WTC11 (cell line): Measurements from ENCODE around the gene MOV10L1. TPM values are rescaled to one million over a fixed set of nuclear protein-coding genes. Genes with fewer than 3 reads are reported as not detected.

ENCODE experiments used
- ATAC-seq: fragments of 200-7000 bp; cut with Tn5 transposase; 2 replicates; pipeline ENCODE4 v1.10.0; 2021; ENCODE audit warnings: mild to moderate bottlenecking, moderate library complexity
- CTCF ChIA-PET: fragments of 300-600 bp; sonication (Branson Sonifier 250); formaldehyde crosslinking; loops from one replicate; lab custom pipeline; 2021; ENCODE audit warnings: antibody characterized with exemption; lab: Charles Lee
- POLR2A ChIA-PET: fragments of 350-600 bp; sonication (Branson Sonifier 250); formaldehyde crosslinking; loops from one replicate; lab custom pipeline; 2021; ENCODE audit warnings: antibody characterized with exemption; lab: Charles Lee
- DNase-seq: peaks from one replicate; pipeline ENCODE4 v3.0.0; 2021; ENCODE audit warnings: low spot score
- H3K27ac Mint-ChIP-seq: 2 replicates; pipeline ENCODE4 v1.8.0; 2021; ENCODE audit warnings: mixed read lengths
- H3K27me3 Mint-ChIP-seq: 2 replicates; pipeline ENCODE4 v1.8.0; 2021; ENCODE audit warnings: low read depth, mild to moderate bottlenecking, moderate library complexity, mixed read lengths
- H3K36me3 Mint-ChIP-seq: 2 replicates; pipeline ENCODE4 v1.8.0; 2021; ENCODE audit warnings: mixed read lengths
- H3K4me1 Mint-ChIP-seq: 2 replicates; pipeline ENCODE4 v1.8.0; 2022; ENCODE audit warnings: mixed read lengths
- H3K4me3 Mint-ChIP-seq: 2 replicates; pipeline ENCODE4 v1.8.0; 2021; ENCODE audit warnings: mild to moderate bottlenecking, moderate library complexity, mixed read lengths
- H3K9me3 Mint-ChIP-seq: 2 replicates; pipeline ENCODE4 v1.8.0; 2021; ENCODE audit warnings: mixed read lengths
- ETV6 ChIP-seq: sonication (generic); formaldehyde crosslinking; IDR thresholded peaks from 2 replicates; pipeline ENCODE4 v1.8.1; 2022; ENCODE audit warnings: mild to moderate bottlenecking, missing genetic modification reagents
- JUN ChIP-seq: sonication (generic); formaldehyde crosslinking; IDR thresholded peaks from 2 replicates; pipeline ENCODE4 v1.8.0; 2023; ENCODE audit warnings: mild to moderate bottlenecking, missing genetic modification reagents
- RELA ChIP-seq: sonication (generic); formaldehyde crosslinking; IDR thresholded peaks from 2 replicates; pipeline ENCODE4 v1.8.1; 2022; ENCODE audit warnings: missing genetic modification reagents, mild to moderate bottlenecking, borderline replicate concordance
- TCF7 ChIP-seq: sonication (generic); formaldehyde crosslinking; IDR thresholded peaks from 2 replicates; pipeline ENCODE4 v1.8.0; 2022; ENCODE audit warnings: mild to moderate bottlenecking, low read depth, missing genetic modification reagents, moderate library complexity
- TP53 ChIP-seq: sonication (generic); formaldehyde crosslinking; IDR thresholded peaks from 2 replicates; pipeline ENCODE4 v1.8.1; 2023; ENCODE audit warnings: mild to moderate bottlenecking, missing genetic modification reagents
- ZNF396 ChIP-seq: fragments of 250-450 bp; sonication (Bioruptor Pico); IDR thresholded peaks from 2 replicates; pipeline ENCODE4 v1.8.0; 2021; ENCODE audit warnings: mild to moderate bottlenecking, moderate library complexity, borderline replicate concordance
- total RNA-seq: library from RNA; stranded (reverse); gene quantifications from 3 replicates; pipeline ENCODE4 v1.2.3, GENCODE V29; 2021
- TF ChIP-seq, protein P1 (sequence below): fragments of 200-600 bp; IDR thresholded peaks from 2 replicates; pipeline ENCODE4 v1.8.0; 2022; ENCODE audit warnings: antibody characterized with exemption
- TF ChIP-seq, protein P2 (sequence below): fragments of 250-450 bp; sonication (Bioruptor Pico); conservative IDR thresholded peaks from 2 replicates; pipeline ENCODE4 v1.9.0; 2021; ENCODE audit warnings: mild to moderate bottlenecking
- TF ChIP-seq, protein P3 (sequence below): fragments of 250-450 bp; sonication (Bioruptor Pico); IDR thresholded peaks from 2 replicates; pipeline ENCODE4 v1.9.0; 2021; ENCODE audit warnings: moderate library complexity, mild to moderate bottlenecking, inconsistent platforms, borderline replicate concordance
- TF ChIP-seq, protein P4 (sequence below): sonication (generic); formaldehyde crosslinking; IDR thresholded peaks from 2 replicates; pipeline ENCODE4 v1.8.0; 2022; ENCODE audit warnings: mild to moderate bottlenecking, missing genetic modification reagents
- TF ChIP-seq, protein P5 (sequence below): fragments of 250-450 bp; sonication (Bioruptor Pico); IDR thresholded peaks from 2 replicates; pipeline ENCODE4 v1.9.0; 2021; ENCODE audit warnings: mild to moderate bottlenecking
- TF ChIP-seq, protein P6 (sequence below): sonication (generic); formaldehyde crosslinking; IDR thresholded peaks from 2 replicates; pipeline ENCODE4 v1.8.1; 2023; ENCODE audit warnings: mild to moderate bottlenecking, moderate library complexity, missing genetic modification reagents
- TF ChIP-seq, protein P7 (sequence below): sonication (generic); formaldehyde crosslinking; IDR thresholded peaks from 2 replicates; pipeline ENCODE4 v1.8.0; 2022; ENCODE audit warnings: mild to moderate bottlenecking, missing genetic modification reagents
- TF ChIP-seq, protein P8 (sequence below): fragments of 250-450 bp; sonication (Bioruptor Pico); IDR thresholded peaks from 2 replicates; pipeline ENCODE4 v1.9.0; 2021; ENCODE audit warnings: mild to moderate bottlenecking, borderline replicate concordance
- TF ChIP-seq, protein P9 (sequence below): fragments of 250-450 bp; sonication (Bioruptor Pico); IDR thresholded peaks from 2 replicates; pipeline ENCODE4 v1.9.0; 2021; ENCODE audit warnings: mild to moderate bottlenecking

Gene MOV10L1
- total RNA-seq, 1 experiment from 2014 or later: not detected

DNA sequence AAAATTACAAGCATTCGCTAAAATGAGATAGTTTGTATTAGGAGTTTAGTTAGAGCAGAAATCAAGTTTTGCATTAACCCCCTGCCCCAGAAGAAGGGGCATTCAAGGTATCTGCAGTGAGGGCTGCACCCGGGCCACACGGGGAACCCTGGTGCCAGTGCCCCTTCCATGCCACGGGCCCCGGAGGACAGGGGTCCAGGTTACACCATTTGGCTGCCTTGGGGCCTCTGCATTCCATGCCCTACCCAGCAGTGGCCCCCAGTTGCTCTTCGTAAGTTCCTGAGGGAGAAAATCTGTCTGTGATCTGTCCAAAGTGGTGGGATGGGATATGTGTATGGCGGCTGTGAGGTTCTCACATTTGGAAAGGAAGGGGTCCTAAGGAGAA is 63.9 kb downstream of the MOV10L1 start (continued):
- TF ChIP-seq TP53 (CRISPR knock-in tag) (no peak), JUN (CRISPR knock-in tag) (no peak), ETV6 (CRISPR knock-in tag) (no peak), TCF7 (CRISPR knock-in tag) (no peak)
- TF ChIP-seq, protein P1, sequence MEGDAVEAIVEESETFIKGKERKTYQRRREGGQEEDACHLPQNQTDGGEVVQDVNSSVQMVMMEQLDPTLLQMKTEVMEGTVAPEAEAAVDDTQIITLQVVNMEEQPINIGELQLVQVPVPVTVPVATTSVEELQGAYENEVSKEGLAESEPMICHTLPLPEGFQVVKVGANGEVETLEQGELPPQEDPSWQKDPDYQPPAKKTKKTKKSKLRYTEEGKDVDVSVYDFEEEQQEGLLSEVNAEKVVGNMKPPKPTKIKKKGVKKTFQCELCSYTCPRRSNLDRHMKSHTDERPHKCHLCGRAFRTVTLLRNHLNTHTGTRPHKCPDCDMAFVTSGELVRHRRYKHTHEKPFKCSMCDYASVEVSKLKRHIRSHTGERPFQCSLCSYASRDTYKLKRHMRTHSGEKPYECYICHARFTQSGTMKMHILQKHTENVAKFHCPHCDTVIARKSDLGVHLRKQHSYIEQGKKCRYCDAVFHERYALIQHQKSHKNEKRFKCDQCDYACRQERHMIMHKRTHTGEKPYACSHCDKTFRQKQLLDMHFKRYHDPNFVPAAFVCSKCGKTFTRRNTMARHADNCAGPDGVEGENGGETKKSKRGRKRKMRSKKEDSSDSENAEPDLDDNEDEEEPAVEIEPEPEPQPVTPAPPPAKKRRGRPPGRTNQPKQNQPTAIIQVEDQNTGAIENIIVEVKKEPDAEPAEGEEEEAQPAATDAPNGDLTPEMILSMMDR: no peak
- TF ChIP-seq, protein P2, sequence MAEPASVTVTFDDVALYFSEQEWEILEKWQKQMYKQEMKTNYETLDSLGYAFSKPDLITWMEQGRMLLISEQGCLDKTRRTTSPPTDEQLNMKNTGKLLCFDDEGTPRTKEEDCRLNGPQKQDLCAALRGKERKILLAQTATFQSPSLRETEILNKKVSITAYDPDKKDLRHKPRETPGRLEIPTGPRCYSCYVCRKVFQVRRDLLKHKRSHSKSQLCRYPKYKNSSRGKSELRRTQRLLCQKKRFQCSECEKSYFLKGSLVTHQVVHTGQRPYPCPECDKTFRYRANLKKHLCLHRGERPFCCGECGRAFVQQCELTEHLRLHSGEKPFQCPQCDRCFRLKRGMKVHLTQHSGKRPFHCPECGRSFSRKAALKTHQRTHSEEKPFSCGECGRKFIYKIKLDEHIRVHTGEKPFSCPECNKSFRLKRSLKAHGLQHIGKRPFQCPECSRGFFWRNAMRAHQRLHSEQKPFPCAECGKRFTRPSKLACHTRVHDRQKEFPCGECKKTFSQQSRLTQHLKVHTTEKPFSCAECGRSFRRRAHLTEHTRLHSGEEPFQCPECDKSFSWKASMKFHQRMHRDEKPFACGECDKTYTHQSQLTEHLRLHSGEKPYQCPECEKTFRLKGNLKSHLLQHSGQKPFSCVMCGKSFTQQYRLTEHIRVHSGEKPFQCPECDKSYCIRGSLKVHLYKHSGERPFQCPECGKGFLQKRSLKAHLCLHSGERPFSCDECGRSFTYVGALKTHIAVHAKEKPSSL (CRISPR knock-in tag): no peak
- TF ChIP-seq, protein P3, sequence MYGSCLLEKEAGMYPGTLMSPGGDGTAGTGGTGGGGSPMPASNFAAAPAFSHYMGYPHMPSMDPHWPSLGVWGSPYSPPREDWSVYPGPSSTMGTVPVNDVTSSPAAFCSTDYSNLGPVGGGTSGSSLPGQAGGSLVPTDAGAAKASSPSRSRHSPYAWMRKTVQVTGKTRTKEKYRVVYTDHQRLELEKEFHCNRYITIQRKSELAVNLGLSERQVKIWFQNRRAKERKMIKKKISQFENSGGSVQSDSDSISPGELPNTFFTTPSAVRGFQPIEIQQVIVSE (CRISPR knock-in tag): no peak

DNA sequence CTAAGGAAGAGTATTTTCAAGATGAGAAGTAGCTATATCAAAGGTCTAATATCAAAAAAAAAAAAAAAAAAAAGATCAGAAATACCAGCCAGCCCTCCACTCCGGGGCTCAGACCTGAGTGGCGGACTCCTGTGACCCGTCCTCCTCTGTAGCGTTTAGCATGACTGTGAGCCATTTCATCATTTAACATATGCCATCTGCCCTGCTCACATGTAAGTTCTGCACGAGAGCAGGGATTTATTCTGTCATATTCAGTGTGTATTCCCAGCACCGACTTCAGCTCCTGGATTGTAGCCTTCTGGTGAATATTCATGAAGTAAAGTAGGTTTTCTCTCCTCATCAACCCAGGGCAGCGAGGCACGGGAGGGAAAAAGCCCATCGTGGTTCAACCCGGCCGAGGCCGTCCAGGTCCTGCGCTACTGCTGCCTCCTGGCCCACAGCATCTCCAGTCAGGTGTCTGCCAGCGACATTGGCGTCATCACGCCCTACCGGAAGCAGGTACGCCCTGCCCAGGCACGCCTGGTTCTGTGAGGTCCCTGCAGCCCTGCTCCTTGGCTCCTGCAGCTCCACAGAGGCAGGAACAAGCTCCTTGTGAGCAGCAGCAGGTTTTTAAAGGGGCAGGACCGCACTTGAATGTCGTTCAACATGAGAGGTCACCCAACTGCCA is 68.0 kb downstream of the MOV10L1 start:
- Mint-ChIP-seq H3K36me3 (no peaks in the 10 kb centered on the region), H3K4me1 (peaks cover 7% of the 10 kb centered on the region), H3K27me3 (no peaks in the 10 kb centered on the region; the same call in 1 of the 2 replicates), H3K9me3 (no peaks in the 10 kb centered on the region), H3K4me3 (no peak overlapping the region), H3K27ac (no peak overlapping the region)
- ChIA-PET CTCF (interaction anchor here (0.8 to 1.0 kb wide), 2 partner anchors 9 to 16 kb away, joined by 4 read pairs; no protein-coding TSS in a partner anchor), POLR2A (no interaction called here)
- ATAC-seq: no peak
- DNase-seq: no peak
- TF ChIP-seq, protein P4, sequence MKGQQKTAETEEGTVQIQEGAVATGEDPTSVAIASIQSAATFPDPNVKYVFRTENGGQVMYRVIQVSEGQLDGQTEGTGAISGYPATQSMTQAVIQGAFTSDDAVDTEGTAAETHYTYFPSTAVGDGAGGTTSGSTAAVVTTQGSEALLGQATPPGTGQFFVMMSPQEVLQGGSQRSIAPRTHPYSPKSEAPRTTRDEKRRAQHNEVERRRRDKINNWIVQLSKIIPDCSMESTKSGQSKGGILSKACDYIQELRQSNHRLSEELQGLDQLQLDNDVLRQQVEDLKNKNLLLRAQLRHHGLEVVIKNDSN (CRISPR knock-in tag): no peak
- TF ChIP-seq, protein P5, sequence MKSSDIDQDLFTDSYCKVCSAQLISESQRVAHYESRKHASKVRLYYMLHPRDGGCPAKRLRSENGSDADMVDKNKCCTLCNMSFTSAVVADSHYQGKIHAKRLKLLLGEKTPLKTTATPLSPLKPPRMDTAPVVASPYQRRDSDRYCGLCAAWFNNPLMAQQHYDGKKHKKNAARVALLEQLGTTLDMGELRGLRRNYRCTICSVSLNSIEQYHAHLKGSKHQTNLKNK: no peak
- TF ChIP-seq, protein P6, sequence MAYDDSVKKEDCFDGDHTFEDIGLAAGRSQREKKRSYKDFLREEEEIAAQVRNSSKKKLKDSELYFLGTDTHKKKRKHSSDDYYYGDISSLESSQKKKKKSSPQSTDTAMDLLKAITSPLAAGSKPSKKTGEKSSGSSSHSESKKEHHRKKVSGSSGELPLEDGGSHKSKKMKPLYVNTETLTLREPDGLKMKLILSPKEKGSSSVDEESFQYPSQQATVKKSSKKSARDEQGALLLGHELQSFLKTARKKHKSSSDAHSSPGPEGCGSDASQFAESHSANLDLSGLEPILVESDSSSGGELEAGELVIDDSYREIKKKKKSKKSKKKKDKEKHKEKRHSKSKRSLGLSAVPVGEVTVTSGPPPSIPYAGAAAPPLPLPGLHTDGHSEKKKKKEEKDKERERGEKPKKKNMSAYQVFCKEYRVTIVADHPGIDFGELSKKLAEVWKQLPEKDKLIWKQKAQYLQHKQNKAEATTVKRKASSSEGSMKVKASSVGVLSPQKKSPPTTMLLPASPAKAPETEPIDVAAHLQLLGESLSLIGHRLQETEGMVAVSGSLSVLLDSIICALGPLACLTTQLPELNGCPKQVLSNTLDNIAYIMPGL (CRISPR knock-in tag): no peak
- TF ChIP-seq, protein P7, sequence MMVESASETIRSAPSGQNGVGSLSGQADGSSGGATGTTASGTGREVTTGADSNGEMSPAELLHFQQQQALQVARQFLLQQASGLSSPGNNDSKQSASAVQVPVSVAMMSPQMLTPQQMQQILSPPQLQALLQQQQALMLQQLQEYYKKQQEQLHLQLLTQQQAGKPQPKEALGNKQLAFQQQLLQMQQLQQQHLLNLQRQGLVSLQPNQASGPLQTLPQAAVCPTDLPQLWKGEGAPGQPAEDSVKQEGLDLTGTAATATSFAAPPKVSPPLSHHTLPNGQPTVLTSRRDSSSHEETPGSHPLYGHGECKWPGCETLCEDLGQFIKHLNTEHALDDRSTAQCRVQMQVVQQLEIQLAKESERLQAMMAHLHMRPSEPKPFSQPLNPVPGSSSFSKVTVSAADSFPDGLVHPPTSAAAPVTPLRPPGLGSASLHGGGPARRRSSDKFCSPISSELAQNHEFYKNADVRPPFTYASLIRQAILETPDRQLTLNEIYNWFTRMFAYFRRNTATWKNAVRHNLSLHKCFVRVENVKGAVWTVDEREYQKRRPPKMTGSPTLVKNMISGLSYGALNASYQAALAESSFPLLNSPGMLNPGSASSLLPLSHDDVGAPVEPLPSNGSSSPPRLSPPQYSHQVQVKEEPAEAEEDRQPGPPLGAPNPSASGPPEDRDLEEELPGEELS: no peak
- TF ChIP-seq TCF7 (CRISPR knock-in tag) (no peak), ZNF396 (no peak), RELA (no peak)
- TF ChIP-seq, protein P8, sequence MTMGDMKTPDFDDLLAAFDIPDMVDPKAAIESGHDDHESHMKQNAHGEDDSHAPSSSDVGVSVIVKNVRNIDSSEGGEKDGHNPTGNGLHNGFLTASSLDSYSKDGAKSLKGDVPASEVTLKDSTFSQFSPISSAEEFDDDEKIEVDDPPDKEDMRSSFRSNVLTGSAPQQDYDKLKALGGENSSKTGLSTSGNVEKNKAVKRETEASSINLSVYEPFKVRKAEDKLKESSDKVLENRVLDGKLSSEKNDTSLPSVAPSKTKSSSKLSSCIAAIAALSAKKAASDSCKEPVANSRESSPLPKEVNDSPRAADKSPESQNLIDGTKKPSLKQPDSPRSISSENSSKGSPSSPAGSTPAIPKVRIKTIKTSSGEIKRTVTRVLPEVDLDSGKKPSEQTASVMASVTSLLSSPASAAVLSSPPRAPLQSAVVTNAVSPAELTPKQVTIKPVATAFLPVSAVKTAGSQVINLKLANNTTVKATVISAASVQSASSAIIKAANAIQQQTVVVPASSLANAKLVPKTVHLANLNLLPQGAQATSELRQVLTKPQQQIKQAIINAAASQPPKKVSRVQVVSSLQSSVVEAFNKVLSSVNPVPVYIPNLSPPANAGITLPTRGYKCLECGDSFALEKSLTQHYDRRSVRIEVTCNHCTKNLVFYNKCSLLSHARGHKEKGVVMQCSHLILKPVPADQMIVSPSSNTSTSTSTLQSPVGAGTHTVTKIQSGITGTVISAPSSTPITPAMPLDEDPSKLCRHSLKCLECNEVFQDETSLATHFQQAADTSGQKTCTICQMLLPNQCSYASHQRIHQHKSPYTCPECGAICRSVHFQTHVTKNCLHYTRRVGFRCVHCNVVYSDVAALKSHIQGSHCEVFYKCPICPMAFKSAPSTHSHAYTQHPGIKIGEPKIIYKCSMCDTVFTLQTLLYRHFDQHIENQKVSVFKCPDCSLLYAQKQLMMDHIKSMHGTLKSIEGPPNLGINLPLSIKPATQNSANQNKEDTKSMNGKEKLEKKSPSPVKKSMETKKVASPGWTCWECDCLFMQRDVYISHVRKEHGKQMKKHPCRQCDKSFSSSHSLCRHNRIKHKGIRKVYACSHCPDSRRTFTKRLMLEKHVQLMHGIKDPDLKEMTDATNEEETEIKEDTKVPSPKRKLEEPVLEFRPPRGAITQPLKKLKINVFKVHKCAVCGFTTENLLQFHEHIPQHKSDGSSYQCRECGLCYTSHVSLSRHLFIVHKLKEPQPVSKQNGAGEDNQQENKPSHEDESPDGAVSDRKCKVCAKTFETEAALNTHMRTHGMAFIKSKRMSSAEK (CRISPR knock-in tag): no peak
- TF ChIP-seq, protein P9, sequence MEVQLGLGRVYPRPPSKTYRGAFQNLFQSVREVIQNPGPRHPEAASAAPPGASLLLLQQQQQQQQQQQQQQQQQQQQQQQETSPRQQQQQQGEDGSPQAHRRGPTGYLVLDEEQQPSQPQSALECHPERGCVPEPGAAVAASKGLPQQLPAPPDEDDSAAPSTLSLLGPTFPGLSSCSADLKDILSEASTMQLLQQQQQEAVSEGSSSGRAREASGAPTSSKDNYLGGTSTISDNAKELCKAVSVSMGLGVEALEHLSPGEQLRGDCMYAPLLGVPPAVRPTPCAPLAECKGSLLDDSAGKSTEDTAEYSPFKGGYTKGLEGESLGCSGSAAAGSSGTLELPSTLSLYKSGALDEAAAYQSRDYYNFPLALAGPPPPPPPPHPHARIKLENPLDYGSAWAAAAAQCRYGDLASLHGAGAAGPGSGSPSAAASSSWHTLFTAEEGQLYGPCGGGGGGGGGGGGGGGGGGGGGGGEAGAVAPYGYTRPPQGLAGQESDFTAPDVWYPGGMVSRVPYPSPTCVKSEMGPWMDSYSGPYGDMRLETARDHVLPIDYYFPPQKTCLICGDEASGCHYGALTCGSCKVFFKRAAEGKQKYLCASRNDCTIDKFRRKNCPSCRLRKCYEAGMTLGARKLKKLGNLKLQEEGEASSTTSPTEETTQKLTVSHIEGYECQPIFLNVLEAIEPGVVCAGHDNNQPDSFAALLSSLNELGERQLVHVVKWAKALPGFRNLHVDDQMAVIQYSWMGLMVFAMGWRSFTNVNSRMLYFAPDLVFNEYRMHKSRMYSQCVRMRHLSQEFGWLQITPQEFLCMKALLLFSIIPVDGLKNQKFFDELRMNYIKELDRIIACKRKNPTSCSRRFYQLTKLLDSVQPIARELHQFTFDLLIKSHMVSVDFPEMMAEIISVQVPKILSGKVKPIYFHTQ (CRISPR knock-in tag): no peak
